HepG2 (cell line): Measurements from ENCODE around the gene LCE3D.

ENCODE experiments used
- BORCS8-MEF2B ChIP-seq: sonication (generic); formaldehyde crosslinking; IDR thresholded peaks from 2 replicates; pipeline ENCODE4 v1.8.0; 2022; ENCODE audit warnings: mild to moderate bottlenecking, missing genetic modification reagents
- EHMT2 ChIP-seq: fragments of 200-600 bp; sonication (generic); IDR thresholded peaks from 2 replicates; pipeline ENCODE4 v1.7.0; 2017; ENCODE audit warnings: antibody characterized with exemption, low read depth, low read length, borderline replicate concordance
- RAD21 ChIP-seq: fragments of 450-650 bp; formaldehyde crosslinking; IDR thresholded peaks from 2 replicates; pipeline ENCODE4 v1.5.0; 2020; ENCODE audit warnings: mild to moderate bottlenecking
- SMAD3 ChIP-seq: sonication (generic); formaldehyde crosslinking; IDR thresholded peaks from 2 replicates; pipeline ENCODE4 v1.4.0; 2020; ENCODE audit warnings: missing genetic modification reagents
- ZNF292 ChIP-seq: sonication (generic); formaldehyde crosslinking; IDR thresholded peaks from 2 replicates; pipeline ENCODE4 v1.8.1; 2022; ENCODE audit warnings: mild to moderate bottlenecking, low read depth, missing genetic modification reagents, borderline replicate concordance

DNA sequence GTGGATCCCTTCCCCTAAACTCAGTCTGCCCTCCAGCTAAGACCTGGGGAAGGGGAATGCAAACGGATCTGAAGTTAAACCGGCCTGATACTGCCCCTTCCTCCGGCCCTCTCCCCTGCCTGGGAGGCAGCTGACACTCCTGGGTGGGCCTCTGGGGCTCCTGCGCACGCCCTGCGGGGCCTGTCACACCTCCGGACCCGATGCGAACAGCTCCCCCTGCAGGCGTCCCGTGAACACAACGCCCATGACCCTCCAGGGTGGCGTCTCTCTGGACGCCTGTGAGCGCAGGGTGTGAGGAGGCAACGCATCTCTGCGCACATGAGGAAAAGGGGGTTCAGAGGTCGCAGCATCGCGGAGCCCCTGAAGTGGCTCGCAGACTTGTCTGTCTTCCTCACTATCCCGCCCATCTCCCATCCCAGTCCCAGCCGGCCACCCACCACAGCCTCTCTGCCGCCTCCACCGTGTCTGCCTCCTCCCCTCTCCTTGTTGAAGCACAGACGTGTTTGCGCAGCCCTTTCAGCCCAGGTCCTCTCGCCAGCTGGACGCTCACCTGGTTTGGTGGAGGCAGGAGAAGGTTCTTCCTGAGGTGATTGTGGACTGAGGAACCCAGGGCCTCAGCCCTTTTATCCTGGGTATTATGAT, 43.0 kb upstream of the LCE3D start:
- TF ChIP-seq ZNF292 (CRISPR knock-in tag) (no peak), SMAD3 (no peak), BORCS8-MEF2B (CRISPR knock-in tag) (no peak), RAD21 (CRISPR knock-in tag) (no peak), EHMT2 (no peak)
